H9 (cell line): Measurements from ENCODE around the gene EPB41L2. TPM values are rescaled to one million over a fixed set of nuclear protein-coding genes. Genes with fewer than 3 reads are reported as not detected.

ENCODE experiments used
- DNase-seq: peaks from one replicate; pipeline ENCODE4 v3.0.0-alpha.2; 2017
- H2AFZ ChIP-seq: one replicate; pipeline ENCODE4 v1.6.1; 2013; ENCODE audit warnings: mild to moderate bottlenecking, low read length, control low read depth, moderate library complexity
- H2AK5ac ChIP-seq: 2 replicates; pipeline ENCODE4 v1.6.1; 2013; ENCODE audit warnings: low read length, control low read depth, mixed read lengths; ENCODE audit not compliant: insufficient read length
- H2BK120ac ChIP-seq: one replicate; pipeline ENCODE4 v1.6.1; 2013; ENCODE audit warnings: low read depth, mild to moderate bottlenecking, low read length, control low read depth, inconsistent platforms; ENCODE audit not compliant: poor library complexity, severe bottlenecking
- H2BK12ac ChIP-seq: 2 replicates; pipeline ENCODE4 v1.6.1; 2013; ENCODE audit warnings: low read length, control low read depth, mixed read lengths, low read depth; ENCODE audit not compliant: insufficient read length
- H2BK15ac ChIP-seq: 2 replicates; pipeline ENCODE4 v1.6.1; 2013; ENCODE audit warnings: low read depth, low read length, control low read depth
- H2BK20ac ChIP-seq: one replicate; pipeline ENCODE4 v1.6.1; 2013; ENCODE audit warnings: low read depth, mild to moderate bottlenecking, low read length, control low read depth, inconsistent platforms; ENCODE audit not compliant: poor library complexity, severe bottlenecking
- H2BK5ac ChIP-seq: 2 replicates; pipeline ENCODE4 v1.6.1; 2013; ENCODE audit warnings: low read length, control low read depth, mixed read lengths; ENCODE audit not compliant: insufficient read length
- H3K14ac ChIP-seq: 2 replicates; pipeline ENCODE4 v1.6.1; 2013; ENCODE audit warnings: low read length, control low read depth; ENCODE audit not compliant: insufficient read depth
- H3K18ac ChIP-seq: 2 replicates; pipeline ENCODE4 v1.6.1; 2013; ENCODE audit warnings: low read depth, mild to moderate bottlenecking, mixed read lengths, low read length, control low read depth; ENCODE audit not compliant: insufficient read length
- H3K23ac ChIP-seq: 2 replicates; pipeline ENCODE4 v1.6.1; 2013; ENCODE audit warnings: low read length, control low read depth, mixed read lengths, low read depth; ENCODE audit not compliant: insufficient read length
- H3K23me2 ChIP-seq: 2 replicates; pipeline ENCODE4 v1.6.1; 2013; ENCODE audit warnings: low read depth, mild to moderate bottlenecking, mixed read lengths, low read length, control low read depth; ENCODE audit not compliant: insufficient read length, poor library complexity, severe bottlenecking
- H3K27ac ChIP-seq: 2 replicates; pipeline ENCODE4 v1.5.1; 2013; ENCODE audit warnings: low read length, control low read depth, mixed read lengths, low read depth; ENCODE audit not compliant: insufficient read length
- H3K27me3 ChIP-seq: 2 replicates; pipeline ENCODE4 v1.6.1; 2013; ENCODE audit warnings: low read length, control low read depth, inconsistent platforms; ENCODE audit not compliant: insufficient read depth
- H3K4ac ChIP-seq: 2 replicates; pipeline ENCODE4 v1.6.1; 2013; ENCODE audit warnings: low read depth, mild to moderate bottlenecking, control low read depth, inconsistent platforms, low read length, moderate library complexity
- H3K4me1 ChIP-seq: 2 replicates; pipeline ENCODE4 v1.6.1; 2013; ENCODE audit warnings: low read length, control low read depth, inconsistent platforms; ENCODE audit not compliant: insufficient read depth
- H3K4me2 ChIP-seq: 2 replicates; pipeline ENCODE4 v1.6.1; 2013; ENCODE audit warnings: low read length, control low read depth, mixed read lengths; ENCODE audit not compliant: insufficient read length, insufficient read depth
- H3K56ac ChIP-seq: 2 replicates; pipeline ENCODE4 v1.6.1; 2013; ENCODE audit warnings: low read depth, mild to moderate bottlenecking, mixed read lengths, low read length, control low read depth; ENCODE audit not compliant: insufficient read length
- H3K79me1 ChIP-seq: 2 replicates; pipeline ENCODE4 v1.6.1; 2013; ENCODE audit warnings: low read depth, mild to moderate bottlenecking, moderate library complexity, low read length, control low read depth, inconsistent platforms; ENCODE audit not compliant: insufficient read depth, poor library complexity, severe bottlenecking
- H3K79me2 ChIP-seq: 2 replicates; pipeline ENCODE4 v1.6.1; 2013; ENCODE audit warnings: low read length, control low read depth, inconsistent platforms; ENCODE audit not compliant: insufficient read depth
- H3K9ac ChIP-seq: 2 replicates; pipeline ENCODE4 v1.6.1; 2013; ENCODE audit warnings: low read length, control low read depth, mixed read lengths; ENCODE audit not compliant: insufficient read length; ENCODE audit errors: extremely low read depth
- H3K9me3 ChIP-seq: one replicate; pipeline ENCODE4 v1.6.1; 2013; ENCODE audit warnings: low read depth, low read length, inconsistent platforms; ENCODE audit not compliant: control insufficient read depth
- H3T11ph ChIP-seq: one replicate; pipeline ENCODE4 v1.6.1; 2013; ENCODE audit warnings: mild to moderate bottlenecking, low read length, control low read depth, inconsistent platforms
- H4K20me1 ChIP-seq: one replicate; pipeline ENCODE4 v1.6.1; 2013; ENCODE audit not compliant: control insufficient read depth, insufficient read length, insufficient read depth
- H4K5ac ChIP-seq: 2 replicates; pipeline ENCODE4 v1.6.1; 2013; ENCODE audit warnings: low read depth, mild to moderate bottlenecking, mixed read lengths, low read length, control low read depth; ENCODE audit not compliant: insufficient read length
- H4K8ac ChIP-seq: replicated peaks from 2 replicates; pipeline ENCODE4 v1.6.1; 2013; ENCODE audit warnings: low read length, control low read depth, mixed read lengths, low read depth; ENCODE audit not compliant: insufficient read length
- H4K91ac ChIP-seq: 2 replicates; pipeline ENCODE4 v1.6.1; 2013; ENCODE audit warnings: low read depth, mild to moderate bottlenecking, moderate library complexity, mixed read lengths, low read length, control low read depth; ENCODE audit not compliant: insufficient read length
- H3K27ac Mint-ChIP-seq, 3 experiments: 2 replicates in 2 of 3; 3 replicates in 1 of 3; pipeline ENCODE4 v1.8.0; 2020 to 2021; ENCODE audit warnings: mixed read lengths in 3 of 3, mild to moderate bottlenecking in 1 of 3, moderate library complexity in 1 of 3
- H3K27me3 Mint-ChIP-seq: 2 replicates; pipeline ENCODE4 v1.8.0; 2021; ENCODE audit warnings: low read depth, mild to moderate bottlenecking, moderate library complexity, mixed read lengths
- H3K36me3 Mint-ChIP-seq, 3 experiments: 2 replicates in 2 of 3; 3 replicates in 1 of 3; pipeline ENCODE4 v1.8.0; 2020 to 2021; ENCODE audit warnings: low read depth in 3 of 3, mixed read lengths in 3 of 3; ENCODE audit not compliant: insufficient read depth in 1 of 3
- H3K4me1 Mint-ChIP-seq, 2 experiments: 2 replicates each; pipeline ENCODE4 v1.8.0; 2020; ENCODE audit warnings: mixed read lengths in 2 of 2
- H3K4me3 Mint-ChIP-seq, 2 experiments: 2 replicates in 1 of 2; 3 replicates in 1 of 2; pipeline ENCODE4 v1.8.0; 2020 to 2021; ENCODE audit warnings: mild to moderate bottlenecking in 2 of 2, mixed read lengths in 2 of 2, moderate library complexity in 1 of 2
- H3K9me3 Mint-ChIP-seq, 2 experiments: 2 replicates in 1 of 2; 3 replicates in 1 of 2; pipeline ENCODE4 v1.8.0; 2020; ENCODE audit warnings: mild to moderate bottlenecking in 2 of 2, mixed read lengths in 2 of 2, moderate library complexity in 1 of 2
- WGBS: extraction: QIAGEN DNeasy Blood & Tissue Kit; methylation state at CpG from one replicate; pipeline ENCODE4 v1.1.7; 2013; ENCODE audit warnings: missing lambda C conversion rate, low lambda C conversion rate, mixed read lengths; ENCODE audit not compliant: insufficient read length; ENCODE audit errors: extremely low coverage; 5-methylcytosine and 5-hydroxymethylcytosine counted together
- total RNA-seq: library from RNA; stranded (reverse); gene quantifications from 2 replicates; pipeline ENCODE4 v1.2.1, GENCODE V29; 2021
- TF ChIP-seq, protein P1 (sequence below): fragments of 200-600 bp; sonication (generic); conservative IDR thresholded peaks from 3 replicates; pipeline ENCODE4 v1.8.0; 2021; ENCODE audit warnings: antibody characterized with exemption, mild to moderate bottlenecking

Gene EPB41L2
- total RNA-seq, 1 experiment from 2014 or later: 90.2 TPM

DNA sequence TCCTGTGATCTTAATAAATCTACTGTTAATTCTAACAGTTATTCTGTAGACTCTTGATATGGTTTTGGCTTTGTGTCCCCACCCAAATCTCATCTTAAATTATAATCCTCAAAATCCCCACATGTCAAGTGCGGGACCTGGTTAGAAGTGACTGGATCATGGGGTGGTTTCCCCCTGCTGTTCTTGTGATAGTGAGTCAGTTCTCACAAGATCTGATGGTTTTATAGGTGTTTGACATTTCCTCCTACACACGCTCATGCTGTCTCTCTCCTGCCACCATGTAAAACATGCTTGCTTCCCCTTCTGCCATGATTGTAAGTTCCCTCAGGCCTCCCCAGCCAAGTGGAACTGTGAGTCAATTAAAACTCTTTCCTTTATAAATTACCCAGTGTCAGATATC, 10.5 kb upstream of the EPB41L2 start:
- H3K27me3 Mint-ChIP-seq: no peaks in the 10 kb centered on the region; the same call in 1 of the 2 replicates
- no peak overlapping the region for H4K8ac ChIP-seq
- H3K36me3 Mint-ChIP-seq: no peaks in the 10 kb centered on the region
- H2BK15ac ChIP-seq: no peak overlapping the region
- no peak overlapping the region for H3K27ac Mint-ChIP-seq
- H3K23me2 ChIP-seq: no peaks in the 10 kb centered on the region
- no peaks in the 10 kb centered on the region for H3K9me3 ChIP-seq
- no peak for DNase-seq
- H4K91ac ChIP-seq: no peak overlapping the region
- H2BK12ac ChIP-seq: no peak overlapping the region
- no peak overlapping the region for H3K4ac ChIP-seq
- H3K23ac ChIP-seq: no peak overlapping the region
- H3K4me1 ChIP-seq: no peaks in the 10 kb centered on the region
- no peak overlapping the region for H3K18ac ChIP-seq
- H3K56ac ChIP-seq: no peak overlapping the region
- H3K4me1 Mint-ChIP-seq: no peaks in the 10 kb centered on the region
- no peak overlapping the region for H2BK120ac ChIP-seq
- no CpG with 5 or more reads among the region's 2 CpGs for WGBS
- H3K4me2 ChIP-seq: no peak overlapping the region
- H2BK20ac ChIP-seq: no peak overlapping the region
- no peaks in the 10 kb centered on the region for H3K9me3 Mint-ChIP-seq
- H2AK5ac ChIP-seq: no peak overlapping the region
- no peak overlapping the region for H3K27ac ChIP-seq
- no peak overlapping the region for H2AFZ ChIP-seq
- H4K5ac ChIP-seq: no peak overlapping the region
- no peaks in the 10 kb centered on the region for H3K79me1 ChIP-seq
- no peak overlapping the region for H2BK5ac ChIP-seq
- no peak overlapping the region for H3K14ac ChIP-seq
- no peak overlapping the region for H3K9ac ChIP-seq
- no peaks in the 10 kb centered on the region for H4K20me1 ChIP-seq
- H3T11ph ChIP-seq: no peak overlapping the region
- no peak overlapping the region for H3K4me3 Mint-ChIP-seq
- no peaks in the 10 kb centered on the region for H3K79me2 ChIP-seq
- TF ChIP-seq, protein P1, sequence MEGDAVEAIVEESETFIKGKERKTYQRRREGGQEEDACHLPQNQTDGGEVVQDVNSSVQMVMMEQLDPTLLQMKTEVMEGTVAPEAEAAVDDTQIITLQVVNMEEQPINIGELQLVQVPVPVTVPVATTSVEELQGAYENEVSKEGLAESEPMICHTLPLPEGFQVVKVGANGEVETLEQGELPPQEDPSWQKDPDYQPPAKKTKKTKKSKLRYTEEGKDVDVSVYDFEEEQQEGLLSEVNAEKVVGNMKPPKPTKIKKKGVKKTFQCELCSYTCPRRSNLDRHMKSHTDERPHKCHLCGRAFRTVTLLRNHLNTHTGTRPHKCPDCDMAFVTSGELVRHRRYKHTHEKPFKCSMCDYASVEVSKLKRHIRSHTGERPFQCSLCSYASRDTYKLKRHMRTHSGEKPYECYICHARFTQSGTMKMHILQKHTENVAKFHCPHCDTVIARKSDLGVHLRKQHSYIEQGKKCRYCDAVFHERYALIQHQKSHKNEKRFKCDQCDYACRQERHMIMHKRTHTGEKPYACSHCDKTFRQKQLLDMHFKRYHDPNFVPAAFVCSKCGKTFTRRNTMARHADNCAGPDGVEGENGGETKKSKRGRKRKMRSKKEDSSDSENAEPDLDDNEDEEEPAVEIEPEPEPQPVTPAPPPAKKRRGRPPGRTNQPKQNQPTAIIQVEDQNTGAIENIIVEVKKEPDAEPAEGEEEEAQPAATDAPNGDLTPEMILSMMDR: no peak
- no peaks in the 10 kb centered on the region for H3K27me3 ChIP-seq
